GM18526 (cell line): Measurements from ENCODE around the gene DNAJC15.

Source experiments
- POLR2A ChIP-seq: IDR thresholded peaks from 3 replicates; pipeline ENCODE4 v1.6.1; 2011; ENCODE audit not compliant: insufficient read length; ENCODE audit errors: extremely low read depth

Gene DNAJC15

DNA sequence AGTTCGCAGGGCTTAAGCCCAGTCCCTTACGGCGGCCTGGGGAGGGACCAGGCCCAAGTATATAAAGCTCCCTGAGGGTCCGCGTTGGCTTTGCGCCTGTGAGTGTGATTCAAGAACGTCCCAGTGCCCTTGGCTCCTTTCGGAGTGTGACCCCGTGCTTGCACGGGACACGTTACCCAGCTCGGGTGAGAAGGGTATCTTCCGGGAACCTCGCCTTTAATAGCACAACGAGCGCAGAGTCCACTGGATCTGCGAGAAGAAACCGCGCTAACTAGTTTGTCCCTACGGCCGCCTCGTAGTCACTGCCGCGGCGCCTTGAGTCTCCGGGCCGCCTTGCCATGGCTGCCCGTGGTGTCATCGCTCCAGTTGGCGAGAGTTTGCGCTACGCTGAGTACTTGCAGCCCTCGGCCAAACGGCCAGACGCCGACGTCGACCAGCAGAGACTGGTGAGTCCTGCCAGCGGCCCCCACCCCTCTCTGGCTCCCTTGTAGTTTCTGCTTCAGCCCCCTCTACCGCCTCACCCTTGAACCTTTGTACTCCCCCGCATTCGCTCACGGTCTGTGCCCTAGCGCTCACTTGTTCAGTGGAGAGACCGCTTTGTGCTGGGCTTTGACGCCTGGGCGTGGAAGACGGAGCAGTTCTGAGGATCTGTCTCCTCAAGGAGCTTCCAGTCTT lies at the start of gene DNAJC15:
Gene DNAJC15 (plus strand): TSS at position 298 of the 675 bp plus-strand sequence. CDS start 41 bp downstream, at position 339.
- peak; percentile 86 for TF ChIP-seq POLR2A

GRCh38 chr13:42976066-42976465 lies 47.3 kb upstream of the DNAJC15 start:
- TF ChIP-seq POLR2A = no peak

DNA sequence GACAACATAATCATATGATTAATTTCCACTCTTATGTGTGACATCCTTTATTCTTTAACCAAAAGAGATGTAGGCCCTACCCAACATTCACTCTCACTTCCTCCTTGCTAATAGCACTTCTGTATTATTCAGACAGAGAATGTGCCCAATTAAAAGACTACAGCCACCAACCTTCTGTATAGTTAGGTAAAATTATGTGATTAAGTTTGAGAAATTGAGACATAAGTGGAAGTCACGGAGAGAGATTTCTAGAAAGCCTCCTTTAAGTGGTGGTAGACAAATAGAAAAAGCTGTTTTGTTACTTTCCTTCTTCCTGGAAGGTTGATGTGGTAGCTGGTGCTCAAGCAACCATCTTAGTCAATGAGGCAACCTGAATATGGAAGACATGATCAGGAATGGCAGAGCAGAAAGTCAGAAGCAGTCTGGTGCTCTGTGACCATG lies 46.1 kb upstream of the DNAJC15 start:
- no peak for TF ChIP-seq POLR2A

- no peak for TF ChIP-seq POLR2A
Observed at GRCh38 chr13:42981317-42981716, 42.1 kb upstream of the DNAJC15 start.

- TF ChIP-seq POLR2A = no peak
Observed at GRCh38 chr13:42981853-42982252, 41.5 kb upstream of the DNAJC15 start.

- TF ChIP-seq POLR2A = no peak
Observed at GRCh38 chr13:42984026-42984425, 39.4 kb upstream of the DNAJC15 start.

DNA sequence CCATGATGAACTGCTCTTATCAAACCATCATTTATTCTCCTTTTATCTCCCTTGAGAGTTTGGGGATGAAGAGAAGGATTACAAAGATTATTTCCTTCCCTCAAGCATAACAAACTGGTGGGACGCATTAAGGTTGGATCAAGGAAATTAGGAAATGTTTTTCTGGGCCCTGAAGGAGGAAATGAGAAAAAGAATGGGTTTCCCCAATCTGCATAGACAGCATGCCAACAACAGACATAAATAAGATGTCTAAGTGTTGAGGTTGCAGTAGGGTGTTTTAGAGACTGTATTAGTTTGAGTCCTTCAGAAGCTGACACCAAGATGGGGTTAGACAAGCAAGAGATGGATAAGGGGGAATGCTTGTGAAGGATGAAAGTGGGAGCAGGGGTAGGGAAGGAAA lies 38.7 kb upstream of the DNAJC15 start:
- TF ChIP-seq POLR2A = no peak

GRCh38 chr13:42985312-42986175 lies 37.8 kb upstream of the DNAJC15 start:
- TF ChIP-seq POLR2A = no peak

DNA sequence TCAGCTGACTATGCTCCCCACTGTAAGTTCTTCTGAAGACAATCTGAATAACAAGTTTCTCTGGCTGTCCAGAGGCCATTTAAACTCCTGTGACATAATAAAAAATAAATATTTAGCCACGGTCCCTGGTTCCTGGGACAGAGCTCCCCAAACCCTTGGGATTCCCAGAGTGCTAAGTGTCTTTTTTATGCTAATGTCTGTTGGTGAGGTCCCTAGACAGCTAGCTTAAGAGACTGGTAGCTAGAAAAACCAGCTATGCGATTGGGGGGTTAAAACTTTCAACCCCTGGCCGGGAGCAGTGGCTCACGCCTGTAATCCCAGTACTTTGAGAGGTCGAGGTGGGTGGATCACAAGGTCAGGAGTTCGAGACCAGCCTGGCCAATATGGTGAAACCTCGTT lies 37.2 kb upstream of the DNAJC15 start:
- TF ChIP-seq POLR2A = no peak

DNA sequence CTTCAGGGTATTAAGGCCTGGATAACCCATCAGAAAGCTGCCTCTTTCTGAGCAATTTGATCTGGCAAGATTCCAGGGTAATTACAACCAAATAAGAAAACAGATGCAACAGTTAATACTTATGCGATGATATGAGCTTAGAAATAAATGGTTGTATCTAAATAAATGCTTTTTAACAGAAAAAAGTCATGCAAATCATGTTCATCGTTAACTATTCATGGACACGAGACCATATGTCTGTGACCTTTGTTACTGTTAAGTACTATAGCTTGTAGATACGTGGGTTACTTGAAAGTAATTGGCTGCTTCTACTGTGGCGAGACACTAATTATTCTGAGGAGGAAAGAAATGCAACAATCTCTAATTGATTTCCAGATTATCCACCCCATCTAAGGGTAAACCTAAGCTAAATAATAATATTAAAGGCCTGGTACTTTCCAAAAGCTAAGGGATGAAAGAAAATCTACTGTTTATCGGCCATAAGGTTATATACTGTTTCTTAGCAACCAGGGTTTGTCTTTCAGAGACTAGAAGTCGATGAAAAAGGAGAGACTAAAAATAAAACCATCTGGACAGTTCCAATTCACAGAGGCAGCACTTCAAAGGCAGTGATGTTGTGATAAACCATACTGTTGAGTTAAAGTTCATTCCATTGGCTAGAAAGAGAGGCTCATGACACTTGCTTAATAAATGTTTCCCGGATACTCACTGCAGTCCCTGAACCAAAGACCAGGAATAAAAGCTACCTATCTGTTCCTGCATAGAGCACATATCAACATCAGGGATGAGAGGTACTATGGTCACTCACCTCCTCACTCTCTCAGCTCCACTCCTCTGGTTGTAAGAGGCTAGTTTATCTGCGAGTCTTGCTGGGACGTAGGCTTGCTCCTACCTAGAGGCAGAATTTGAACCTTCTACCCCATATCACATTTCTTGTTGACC lies 32.8 kb upstream of the DNAJC15 start:
- TF ChIP-seq POLR2A = no peak

DNA sequence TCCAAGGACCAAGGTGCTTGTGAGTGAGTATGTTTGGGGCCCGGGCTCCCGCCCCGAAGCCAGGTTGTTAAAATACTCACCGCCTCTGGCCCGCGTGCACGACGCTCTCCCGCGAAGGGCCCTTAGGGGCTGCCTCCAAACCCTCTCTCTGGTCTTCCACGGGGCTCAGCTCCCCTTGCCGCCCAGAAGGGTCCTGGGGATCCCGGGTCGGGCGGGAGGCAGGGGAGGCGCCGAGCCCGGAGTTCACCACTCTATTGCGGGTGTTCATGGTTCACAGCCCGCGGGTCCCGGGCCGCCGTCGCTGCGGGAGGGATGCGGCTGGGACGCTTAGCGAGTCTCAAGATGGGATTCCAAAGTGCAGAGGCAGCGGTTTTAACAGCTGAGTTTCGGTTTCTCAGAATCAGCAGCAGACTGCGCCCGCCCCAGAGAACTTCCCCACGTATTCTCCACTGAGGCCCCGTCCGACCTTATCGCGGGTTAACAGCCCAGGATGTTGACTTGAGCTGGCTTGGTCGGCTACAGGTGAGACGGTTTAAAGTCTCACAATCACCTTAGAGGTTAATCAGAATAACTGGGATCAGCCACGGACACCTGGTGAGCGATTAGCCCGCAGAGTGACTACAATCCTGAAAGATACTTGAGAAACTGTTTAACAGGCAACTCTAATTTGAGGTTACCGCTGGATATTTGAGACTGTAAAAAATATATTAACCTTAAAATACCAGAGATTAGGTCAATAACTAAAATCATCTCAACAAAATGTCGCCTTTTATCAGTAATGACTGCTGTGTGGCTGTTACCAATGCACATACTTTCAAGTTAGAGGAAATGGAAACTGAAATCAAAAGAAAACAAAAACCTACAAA lies 31.3 kb upstream of the DNAJC15 start, which contains the start of gene EPSTI1:
Gene EPSTI1 (minus strand): TSS at position 344 of the 866 bp plus-strand sequence. CDS start 76 bp downstream, at position 268.
- TF ChIP-seq POLR2A = peak; percentile 66

GRCh38 chr13:42992764-42993122 lies 30.6 kb upstream of the DNAJC15 start:
- TF ChIP-seq POLR2A = no peak

DNA sequence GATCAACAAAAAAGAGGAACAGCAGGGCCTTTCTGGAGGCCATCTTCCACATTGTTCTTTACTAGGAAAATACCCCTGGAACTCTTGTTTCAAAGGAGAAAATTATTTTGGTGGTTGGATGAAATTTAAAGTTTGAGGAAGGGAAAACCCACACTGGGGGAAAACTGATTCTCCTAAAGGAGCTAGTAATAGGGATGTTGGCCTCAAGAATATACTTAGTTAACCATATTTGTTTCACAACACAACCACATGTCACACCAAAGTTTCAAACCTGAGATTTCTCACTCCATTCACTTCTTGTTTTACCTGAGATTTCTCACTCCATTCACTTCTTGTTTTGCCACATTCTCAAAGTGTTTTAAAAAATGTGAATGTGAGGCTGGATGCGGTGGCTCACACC lies 28.5 kb upstream of the DNAJC15 start:
- TF ChIP-seq POLR2A = no peak

GRCh38 chr13:42996584-42996983 lies 26.8 kb upstream of the DNAJC15 start:
- no peak for TF ChIP-seq POLR2A
